ENCODE measurements around the gene RFX3.

Gene RFX3

GRCh38 chr9:3471883-3472282, 53.9 kb downstream of the RFX3 start:
- Mint-ChIP-seq H3K27ac (no peak overlapping the region), H3K4me1 (peaks cover 43% of the 10 kb centered on the region)

GRCh38 chr9:3468421-3469205, 57.2 kb downstream of the RFX3 start:
- Mint-ChIP-seq H3K4me3 (no peak overlapping the region), H3K36me3 (no peaks in the 10 kb centered on the region), H3K27me3 (no peaks in the 10 kb centered on the region), H3K27ac (no peak overlapping the region), H3K9me3 (no peaks in the 10 kb centered on the region), H3K4me1 (peaks cover 15% of the 10 kb centered on the region)

More at GRCh38 chr9:3471883-3472282, 53.9 kb downstream of the RFX3 start:
- no peaks in the 10 kb centered on the region for H3K9me3 Mint-ChIP-seq
- H3K36me3 Mint-ChIP-seq: peaks cover 3% of the 10 kb centered on the region
- no peak overlapping the region for H3K4me3 Mint-ChIP-seq
- no peaks in the 10 kb centered on the region for H3K27me3 Mint-ChIP-seq

GRCh38 chr9:3467593-3468219, 58.1 kb downstream of the RFX3 start:
- H3K36me3 Mint-ChIP-seq: no peaks in the 10 kb centered on the region
- H3K4me3 Mint-ChIP-seq: no peak overlapping the region
- H3K4me1 Mint-ChIP-seq: peaks cover 8% of the 10 kb centered on the region
- H3K9me3 Mint-ChIP-seq: no peaks in the 10 kb centered on the region
- H3K27me3 Mint-ChIP-seq: no peaks in the 10 kb centered on the region
- H3K27ac Mint-ChIP-seq: peak overlapping the region; percentile 6

GRCh38 chr9:3464033-3464638, 61.7 kb downstream of the RFX3 start:
- Mint-ChIP-seq H3K4me1 (peaks cover 11% of the 10 kb centered on the region), H3K27ac (no peak overlapping the region), H3K4me3 (no peak overlapping the region), H3K9me3 (no peaks in the 10 kb centered on the region), H3K27me3 (no peaks in the 10 kb centered on the region), H3K36me3 (peaks cover 2% of the 10 kb centered on the region)

GRCh38 chr9:3458806-3459475, 66.9 kb downstream of the RFX3 start:
- Mint-ChIP-seq H3K36me3 (peaks cover 12% of the 10 kb centered on the region), H3K9me3 (no peaks in the 10 kb centered on the region), H3K27ac (no peak overlapping the region), H3K4me1 (peaks cover 20% of the 10 kb centered on the region), H3K4me3 (no peak overlapping the region), H3K27me3 (no peaks in the 10 kb centered on the region)

DNA sequence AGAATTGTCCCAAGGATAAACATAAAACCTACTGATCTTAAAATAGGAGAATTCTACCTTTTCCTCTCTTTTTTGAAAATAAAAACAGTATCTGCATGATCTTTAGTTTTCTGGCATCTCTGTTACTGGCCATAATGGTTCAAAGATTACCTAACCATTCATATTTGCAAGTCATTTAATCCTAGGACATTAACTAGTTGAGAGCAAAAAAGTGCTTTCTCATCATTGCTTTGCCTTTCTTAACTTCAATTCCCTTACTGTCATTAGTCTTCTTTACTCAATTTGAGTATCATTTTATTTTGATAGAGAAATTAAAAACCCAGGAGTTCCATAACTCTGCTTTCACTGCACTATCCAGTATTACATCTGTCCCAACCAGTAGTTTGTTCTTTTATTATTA, 68.6 kb downstream of the RFX3 start:
- peaks cover 12% of the 10 kb centered on the region for H3K36me3 Mint-ChIP-seq

DNA sequence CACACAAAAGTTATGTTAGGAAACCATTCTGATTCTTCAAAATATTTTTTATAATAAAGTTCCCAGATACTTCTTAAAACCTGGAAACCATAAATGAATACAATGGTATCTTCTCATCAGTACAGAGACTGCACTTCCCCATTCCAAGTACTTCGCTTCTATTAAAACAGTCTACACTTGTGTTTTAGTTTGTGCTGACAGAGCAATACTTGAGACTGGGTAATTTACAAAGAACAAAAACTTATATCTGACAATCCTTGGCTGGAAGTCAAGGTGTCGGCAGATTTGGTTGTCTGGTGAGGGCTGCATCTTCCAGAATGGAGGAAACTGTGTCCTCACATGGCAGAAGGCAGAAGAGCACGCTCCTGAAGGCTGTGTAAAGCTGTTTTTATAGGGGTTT, 70.1 kb downstream of the RFX3 start:
- Mint-ChIP-seq H3K4me1 (peaks cover 20% of the 10 kb centered on the region), H3K27ac (no peak overlapping the region), H3K36me3 (peaks cover 12% of the 10 kb centered on the region), H3K4me3 (no peak overlapping the region), H3K9me3 (no peaks in the 10 kb centered on the region), H3K27me3 (no peaks in the 10 kb centered on the region)

More for the DNA sequence above, 68.6 kb downstream of the RFX3 start:
- Mint-ChIP-seq H3K27ac (no peak overlapping the region), H3K4me3 (no peak overlapping the region), H3K4me1 (peaks cover 20% of the 10 kb centered on the region), H3K9me3 (no peaks in the 10 kb centered on the region), H3K27me3 (no peaks in the 10 kb centered on the region)

- no peaks in the 10 kb centered on the region for H3K9me3 Mint-ChIP-seq
- H3K27me3 Mint-ChIP-seq: no peaks in the 10 kb centered on the region
- peaks cover 12% of the 10 kb centered on the region for H3K36me3 Mint-ChIP-seq
- peaks cover 20% of the 10 kb centered on the region for H3K4me1 Mint-ChIP-seq
- no peak overlapping the region for H3K27ac Mint-ChIP-seq
- H3K4me3 Mint-ChIP-seq: no peak overlapping the region
Observed at GRCh38 chr9:3455094-3455493, 70.7 kb downstream of the RFX3 start.

DNA sequence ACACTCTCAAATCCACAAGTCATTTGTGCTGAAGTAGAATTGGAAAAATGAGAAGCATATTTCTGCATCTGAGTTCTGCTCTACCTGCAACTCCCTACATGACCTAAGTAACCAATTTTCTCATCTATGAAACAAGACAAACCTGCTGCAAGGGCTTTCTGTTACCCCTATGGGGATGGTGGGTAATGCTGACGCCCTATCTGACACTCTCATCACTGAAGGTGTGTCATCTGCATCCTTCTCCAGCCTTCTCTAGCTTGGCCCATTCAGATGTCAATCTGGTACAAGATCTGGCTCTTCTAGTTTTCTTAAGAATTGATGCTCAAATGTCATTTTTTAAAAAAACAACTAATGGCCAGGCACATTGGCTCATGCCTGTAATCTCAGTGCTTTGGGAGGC, 73.8 kb downstream of the RFX3 start:
- no peak overlapping the region for H3K27ac Mint-ChIP-seq
- H3K4me3 Mint-ChIP-seq: no peak overlapping the region
- no peaks in the 10 kb centered on the region for H3K9me3 Mint-ChIP-seq
- peaks cover 4% of the 10 kb centered on the region for H3K36me3 Mint-ChIP-seq
- no peaks in the 10 kb centered on the region for H3K27me3 Mint-ChIP-seq
- H3K4me1 Mint-ChIP-seq: peaks cover 9% of the 10 kb centered on the region

GRCh38 chr9:3447788-3448187, 78.0 kb downstream of the RFX3 start:
- no peak overlapping the region for H3K4me3 Mint-ChIP-seq
- no peaks in the 10 kb centered on the region for H3K9me3 Mint-ChIP-seq
- peaks cover 11% of the 10 kb centered on the region for H3K36me3 Mint-ChIP-seq
- H3K27me3 Mint-ChIP-seq: no peaks in the 10 kb centered on the region
- H3K4me1 Mint-ChIP-seq: peaks cover 14% of the 10 kb centered on the region
- H3K27ac Mint-ChIP-seq: no peak overlapping the region

- Mint-ChIP-seq H3K4me3 (no peak overlapping the region), H3K27me3 (no peaks in the 10 kb centered on the region), H3K36me3 (peaks cover 12% of the 10 kb centered on the region)
Observed at GRCh38 chr9:3447143-3447542, 78.7 kb downstream of the RFX3 start.

DNA sequence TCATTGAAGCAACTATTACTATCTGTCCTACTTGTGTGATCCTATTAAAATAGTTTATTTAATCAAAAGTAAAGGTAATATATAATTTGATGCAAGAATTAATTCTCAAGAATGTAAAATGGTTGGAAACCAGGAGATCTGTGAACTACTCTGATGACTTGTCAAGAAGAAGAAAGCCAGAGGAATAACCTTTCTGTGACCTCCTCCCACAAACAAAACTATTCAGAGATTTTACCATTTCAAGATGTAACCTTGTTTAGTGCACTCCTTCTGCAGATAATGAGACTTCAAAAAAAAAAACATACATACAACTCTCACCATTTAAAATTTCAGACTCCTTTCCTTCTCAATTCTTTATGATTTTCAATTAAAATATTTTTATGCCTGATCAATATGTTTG, 79.5 kb downstream of the RFX3 start:
- Mint-ChIP-seq H3K4me1 (peaks cover 17% of the 10 kb centered on the region), H3K36me3 (peaks cover 12% of the 10 kb centered on the region), H3K9me3 (no peaks in the 10 kb centered on the region), H3K27ac (no peak overlapping the region), H3K27me3 (no peaks in the 10 kb centered on the region), H3K4me3 (no peak overlapping the region)

More at GRCh38 chr9:3447143-3447542, 78.7 kb downstream of the RFX3 start:
- Mint-ChIP-seq H3K4me1 (peaks cover 14% of the 10 kb centered on the region), H3K9me3 (no peaks in the 10 kb centered on the region), H3K27ac (no peak overlapping the region)

- Mint-ChIP-seq H3K27ac (no peak overlapping the region), H3K36me3 (peaks cover 12% of the 10 kb centered on the region), H3K27me3 (no peaks in the 10 kb centered on the region), H3K9me3 (no peaks in the 10 kb centered on the region), H3K4me3 (no peak overlapping the region), H3K4me1 (peaks cover 34% of the 10 kb centered on the region)
Observed at GRCh38 chr9:3444016-3444415, 81.8 kb downstream of the RFX3 start.

GRCh38 chr9:3441197-3441816, 84.5 kb downstream of the RFX3 start:
- H3K27me3 Mint-ChIP-seq: no peaks in the 10 kb centered on the region
- H3K4me3 Mint-ChIP-seq: no peak overlapping the region
- peak overlapping the region; percentile 59 for H3K27ac Mint-ChIP-seq
- H3K9me3 Mint-ChIP-seq: no peaks in the 10 kb centered on the region
- H3K4me1 Mint-ChIP-seq: peaks cover 29% of the 10 kb centered on the region
- H3K36me3 Mint-ChIP-seq: peaks cover 8% of the 10 kb centered on the region

DNA sequence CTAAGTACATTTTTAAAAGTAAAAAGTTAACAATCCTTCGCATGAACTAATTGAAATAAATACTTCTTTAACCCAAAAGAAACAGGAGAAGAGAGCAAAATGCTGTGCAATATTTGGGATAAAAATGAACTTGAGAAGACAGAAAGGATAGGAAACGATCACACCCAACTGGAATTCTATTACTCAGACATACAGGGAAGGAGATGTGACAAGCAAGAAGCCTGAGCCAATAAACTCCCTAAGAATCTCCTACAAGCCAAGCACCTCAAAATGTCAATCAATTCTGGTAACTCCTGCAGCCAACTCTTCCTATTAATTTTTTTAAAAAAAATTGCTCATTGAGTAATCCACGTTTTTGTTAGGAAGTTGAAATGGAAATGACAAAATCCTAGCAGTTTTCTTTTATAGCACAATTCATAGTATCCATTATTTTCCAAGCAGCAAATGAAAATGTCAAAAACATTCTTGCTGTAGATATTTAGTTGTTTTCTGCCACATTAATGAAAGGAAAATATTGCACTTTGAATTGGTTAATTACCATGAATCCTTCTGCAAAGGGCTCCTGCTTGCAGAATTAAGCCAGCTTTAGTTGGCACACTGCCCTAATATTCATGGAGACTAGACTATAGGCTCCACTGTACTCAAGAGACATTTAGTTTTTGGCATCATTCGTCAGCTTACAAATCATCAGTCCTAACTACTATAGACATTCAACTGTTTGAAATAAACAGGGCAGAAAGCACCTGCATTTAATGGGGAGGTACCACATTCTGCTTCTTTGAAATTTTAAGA, 89.0 kb downstream of the RFX3 start:
- Mint-ChIP-seq H3K36me3 (peaks cover 21% of the 10 kb centered on the region), H3K27me3 (no peaks in the 10 kb centered on the region), H3K4me3 (no peak overlapping the region), H3K27ac (peak overlapping the region; percentile 26), H3K4me1 (peaks cover 33% of the 10 kb centered on the region), H3K9me3 (peaks cover 5% of the 10 kb centered on the region)

Data from activated naive CD4-positive, alpha-beta T cell treated with anti-CD3 and anti-CD28 coated beads, Interleukin-2, amount 50 U/mL, for 24 hours (primary cell).